ENCODE measurements around the gene GMCL1. TPM values are rescaled to one million over a fixed set of nuclear protein-coding genes. Genes with fewer than 3 reads are reported as not detected.
A peak's percentile ranks its signal among the peaks of the same experiment; 100 is the strongest.
"Not testable (repeated sequence)": the region's sequence is repeated elsewhere in the genome, so short reads cannot be mapped to it uniquely, and the experiment has no call there.

The GMCL1 gene
- total RNA-seq, 2 experiments from 2014 or later: 29.7 to 29.8 TPM

DNA sequence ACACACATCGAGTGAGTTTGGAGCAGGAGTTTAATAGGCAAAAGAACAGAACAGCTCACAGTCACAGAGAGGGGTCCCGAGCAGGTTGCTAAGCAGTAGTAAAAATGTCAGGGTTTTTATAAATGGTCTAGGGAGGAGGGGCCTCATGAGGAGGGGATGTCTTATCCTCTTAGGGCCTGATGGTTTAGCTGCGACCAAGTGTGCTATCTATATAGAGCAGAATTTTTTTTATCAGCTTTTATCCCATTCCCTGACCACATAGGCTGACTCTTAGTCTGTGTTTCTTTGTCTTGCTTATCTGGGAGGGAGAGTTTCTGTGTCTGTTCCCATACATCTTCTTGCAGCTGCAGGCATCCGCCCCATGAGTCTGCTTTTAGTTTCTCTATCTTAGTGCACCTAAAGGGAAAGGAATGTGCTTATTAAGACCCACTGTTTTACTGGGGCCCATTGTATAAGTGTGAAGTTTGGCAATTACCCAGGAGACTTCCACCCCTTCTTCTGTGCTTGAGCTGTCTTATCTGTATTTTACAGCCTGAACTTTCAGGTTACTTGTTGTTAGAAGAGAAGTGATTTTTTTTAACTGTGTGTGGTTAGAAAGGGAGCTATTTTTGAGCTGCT lies 30.4 kb upstream of the GMCL1 start:
- H3K36me3 Mint-ChIP-seq (ENCODE audit: low read depth): no peaks in the 10 kb centered on the region
- H3K9me3 Mint-ChIP-seq: no peaks in the 10 kb centered on the region
- ATAC-seq (ENCODE audit: poor library complexity): no peak
- no peak overlapping the region for H3K27ac ChIP-seq (ENCODE audit: low read depth in 1 of 2, low read length in 2 of 2)
- no peak overlapping the region for H3K4me3 Mint-ChIP-seq
- ChIA-PET CTCF (interaction anchor here (1.6 kb wide), 1 partner anchor 18 kb away, joined by 5 read pairs; no protein-coding TSS in a partner anchor), POLR2A (no interaction called here)
- no peaks in the 10 kb centered on the region for H3K27me3 Mint-ChIP-seq
- H3K27ac Mint-ChIP-seq: no peak overlapping the region
- intact Hi-C loops (cut with DNase I, micrococcal nuclease): no loop called here
- H3K4me1 ChIP-seq (ENCODE audit: insufficient read depth, low read length): peaks cover 2% of the 10 kb centered on the region
- H3K4me3 ChIP-seq (ENCODE audit: low read length): no peak overlapping the region
- no peaks in the 10 kb centered on the region for H3K9me3 ChIP-seq (ENCODE audit: control insufficient read depth in 1 of 2, insufficient read depth in 1 of 2, low read length in 2 of 2)
- TF ChIP-seq CTCF (IDR thresholded peaks at IDR 0.05): no peak
- DNase-seq: peak in 1 of 14 experiments; percentile 2
- no peaks in the 10 kb centered on the region for H3K36me3 ChIP-seq (ENCODE audit: insufficient read depth, low read length)
- no peaks in the 10 kb centered on the region for H3K27me3 ChIP-seq (ENCODE audit: control insufficient read depth in 1 of 2, insufficient read depth in 2 of 2, low read length in 2 of 2)
- peaks cover 23% of the 10 kb centered on the region for H3K4me1 Mint-ChIP-seq (ENCODE audit: low read depth)

DNA sequence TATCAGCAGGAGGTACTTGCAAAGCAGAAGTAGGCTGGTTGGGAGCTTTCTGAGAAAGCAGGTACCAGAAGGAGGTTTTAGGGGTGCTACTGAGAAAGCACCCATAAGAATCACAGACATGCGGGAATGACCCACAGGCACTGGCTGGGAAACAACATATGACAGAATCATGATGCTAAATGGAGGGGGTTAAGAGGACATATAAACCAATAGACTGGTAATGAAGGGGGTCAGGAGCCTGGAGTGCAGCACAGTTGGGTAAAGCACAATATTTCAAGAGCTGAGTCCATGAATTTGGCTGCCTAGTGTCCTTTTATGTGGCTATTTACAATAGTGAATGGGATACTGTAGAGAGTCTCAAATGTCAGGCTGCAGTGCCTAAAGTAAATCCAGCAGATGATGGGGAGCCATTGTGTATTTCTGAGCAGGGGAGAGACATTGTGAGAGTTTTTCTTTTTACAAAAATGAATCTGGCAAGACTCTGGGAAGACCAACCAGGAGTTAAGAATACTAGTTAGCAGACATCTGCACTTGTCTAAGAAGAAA lies 27.6 kb upstream of the GMCL1 start:
- Mint-ChIP-seq H3K27me3 (no peaks in the 10 kb centered on the region), H3K27ac (no peak overlapping the region), H3K9me3 (no peaks in the 10 kb centered on the region), H3K4me1 (ENCODE audit: low read depth) (peaks cover 30% of the 10 kb centered on the region), H3K4me3 (no peak overlapping the region), H3K36me3 (ENCODE audit: low read depth) (no peaks in the 10 kb centered on the region)
- ATAC-seq (ENCODE audit: poor library complexity): no peak
- CTCF ChIA-PET: no interaction called here
- POLR2A ChIA-PET: interaction anchor here (0.9 kb wide), 1 partner anchor 27 kb away, joined by 3 read pairs; no protein-coding TSS in a partner anchor
- no peak for TF ChIP-seq CTCF (IDR thresholded peaks at IDR 0.05)
- H3K27ac ChIP-seq (ENCODE audit: low read depth in 1 of 2, low read length in 2 of 2): no peak overlapping the region
- H3K36me3 ChIP-seq (ENCODE audit: insufficient read depth, low read length): peaks cover 5% of the 10 kb centered on the region
- no peaks in the 10 kb centered on the region for H3K9me3 ChIP-seq (ENCODE audit: control insufficient read depth in 1 of 2, insufficient read depth in 1 of 2, low read length in 2 of 2)
- no peak overlapping the region for H3K4me3 ChIP-seq (ENCODE audit: low read length)
- peaks cover 7% of the 10 kb centered on the region for H3K4me1 ChIP-seq (ENCODE audit: insufficient read depth, low read length)
- DNase-seq: no peak
- H3K27me3 ChIP-seq (ENCODE audit: control insufficient read depth in 1 of 2, insufficient read depth in 2 of 2, low read length in 2 of 2): no peaks in the 10 kb centered on the region
- intact Hi-C loops (cut with DNase I, micrococcal nuclease): loop anchor here in 1 of 2 experiments (5.0 kb wide), 1 partner anchor 35 kb away; no protein-coding TSS in a partner anchor

- DNase-seq; H3K4me3 Mint-ChIP-seq; H3K9me3 ChIP-seq (ENCODE audit: control insufficient read depth in 1 of 2, insufficient read depth in 1 of 2, low read length in 2 of 2); H3K27me3 Mint-ChIP-seq; H3K36me3 ChIP-seq (ENCODE audit: insufficient read depth, low read length); H3K27me3 ChIP-seq (ENCODE audit: control insufficient read depth in 1 of 2, insufficient read depth in 2 of 2, low read length in 2 of 2); H3K27ac Mint-ChIP-seq; H3K4me1 ChIP-seq (ENCODE audit: insufficient read depth, low read length); H3K9me3 Mint-ChIP-seq; ATAC-seq (ENCODE audit: poor library complexity); H3K27ac ChIP-seq (ENCODE audit: low read depth in 1 of 2, low read length in 2 of 2); CTCF ChIA-PET; POLR2A ChIA-PET; H3K4me3 ChIP-seq (ENCODE audit: low read length); H3K36me3 Mint-ChIP-seq (ENCODE audit: low read depth): not testable (repeated sequence)
- intact Hi-C loops (cut with DNase I, micrococcal nuclease): loop anchor here in 1 of 2 experiments (5.0 kb wide), 1 partner anchor 36 kb away; no protein-coding TSS in a partner anchor
- peaks cover 30% of the 10 kb centered on the region for H3K4me1 Mint-ChIP-seq (ENCODE audit: low read depth)
Measured at GRCh38 chr2:69802781-69803367, 26.6 kb upstream of the GMCL1 start.

All from CD4-positive, alpha-beta T cell (primary cell).